Measurements from ENCODE around the gene CACNA1C.

Gene CACNA1C

GRCh38 chr12:2580821-2581220 lies 528.0 kb downstream of the CACNA1C start:
- no peak for DNase-seq

DNA sequence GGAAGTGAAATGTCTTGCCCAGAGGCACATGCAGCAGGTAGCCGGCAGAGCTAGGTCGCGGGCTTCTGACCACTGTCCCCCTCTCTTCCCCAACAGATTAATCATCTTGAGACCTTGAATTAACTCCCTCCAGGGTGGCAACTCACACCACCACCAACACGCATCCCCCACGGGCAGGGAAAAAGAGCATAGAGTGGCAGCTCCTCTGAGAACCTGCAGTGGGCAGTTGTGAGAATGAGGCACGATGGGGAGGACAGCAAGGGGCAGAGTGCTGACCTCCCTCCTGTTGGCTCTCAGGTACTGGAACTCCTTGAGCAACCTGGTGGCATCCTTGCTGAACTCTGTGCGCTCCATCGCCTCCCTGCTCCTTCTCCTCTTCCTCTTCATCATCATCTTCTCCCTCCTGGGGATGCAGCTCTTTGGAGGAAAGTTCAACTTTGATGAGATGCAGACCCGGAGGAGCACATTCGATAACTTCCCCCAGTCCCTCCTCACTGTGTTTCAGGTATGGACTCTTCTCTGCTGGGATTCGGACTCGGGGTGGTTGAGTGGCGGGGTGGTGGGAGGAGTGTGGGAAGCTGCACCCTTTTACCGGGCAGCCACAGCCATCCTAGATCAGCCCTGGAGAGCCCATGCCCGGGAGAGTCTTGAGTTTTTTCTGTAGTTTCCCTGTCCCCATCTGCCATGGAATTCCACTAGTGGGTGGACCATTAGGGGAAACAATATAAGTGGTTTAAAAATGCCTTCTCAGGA lies 528.7 kb downstream of the CACNA1C start:
- DNase-seq = no peak

DNA sequence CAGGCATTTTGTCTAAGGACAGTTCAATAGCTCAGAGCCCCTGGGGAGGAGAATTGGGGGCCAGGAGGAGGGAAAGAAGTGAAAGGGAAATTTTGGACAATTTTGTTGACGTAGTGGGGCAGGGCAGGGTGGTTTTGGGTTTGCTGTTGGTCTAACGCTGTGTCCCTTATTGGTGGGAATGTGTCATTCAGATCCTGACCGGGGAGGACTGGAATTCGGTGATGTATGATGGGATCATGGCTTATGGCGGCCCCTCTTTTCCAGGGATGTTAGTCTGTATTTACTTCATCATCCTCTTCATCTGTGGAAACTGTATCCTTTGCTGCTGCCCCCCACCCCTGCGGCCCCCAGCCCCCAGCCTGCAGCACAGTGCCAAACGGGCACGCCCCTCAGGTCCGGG lies 529.8 kb downstream of the CACNA1C start:
- no peak for DNase-seq

- DNase-seq = peak; percentile 76
Measured at GRCh38 chr12:2583091-2583497, 530.3 kb downstream of the CACNA1C start.

- no peak for DNase-seq
Measured at GRCh38 chr12:2583642-2584401, 531.0 kb downstream of the CACNA1C start.

- DNase-seq = no peak
Measured at GRCh38 chr12:2586156-2587038, 533.6 kb downstream of the CACNA1C start.

- no peak for DNase-seq
Measured at GRCh38 chr12:2588345-2588744, 535.6 kb downstream of the CACNA1C start.

DNA sequence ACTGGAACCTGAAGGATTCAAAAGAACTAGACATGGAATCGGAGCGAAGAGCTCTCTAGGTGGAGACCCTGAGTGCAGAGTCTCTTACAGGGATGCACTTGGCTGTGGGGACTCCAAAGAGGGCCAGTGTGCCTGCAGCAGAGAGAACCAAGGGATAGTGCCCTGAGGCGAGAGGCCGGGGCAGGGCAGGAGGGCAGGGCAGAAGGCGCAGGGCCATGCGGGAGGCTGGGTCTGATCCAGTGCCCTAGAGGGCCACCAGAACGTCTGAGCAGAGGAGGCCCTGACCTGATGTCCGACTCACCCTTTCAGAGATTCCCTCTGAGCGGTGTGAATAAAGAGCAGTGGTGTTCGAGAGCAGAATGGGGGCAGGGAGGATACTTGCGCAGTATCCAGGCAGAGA lies 536.6 kb downstream of the CACNA1C start:
- DNase-seq = no peak

DNA sequence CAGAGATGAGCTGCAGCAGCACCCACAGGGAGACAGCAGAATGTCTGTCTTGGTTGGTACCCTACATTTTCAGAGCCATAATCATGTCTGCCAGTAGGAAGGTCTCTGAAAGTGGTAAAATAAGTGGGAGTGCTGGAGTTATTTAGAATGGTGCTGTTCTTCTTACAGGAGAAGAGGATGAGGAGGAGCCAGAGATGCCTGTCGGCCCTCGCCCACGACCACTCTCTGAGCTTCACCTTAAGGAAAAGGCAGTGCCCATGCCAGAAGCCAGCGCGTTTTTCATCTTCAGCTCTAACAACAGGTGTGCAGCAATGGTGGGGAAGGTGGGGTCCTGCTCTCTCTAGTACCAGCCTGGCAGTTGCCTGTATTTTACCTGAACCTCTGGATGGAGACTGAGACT lies 540.3 kb downstream of the CACNA1C start:
- DNase-seq = no peak

- DNase-seq = no peak
Measured at GRCh38 chr12:2596441-2596840, 543.7 kb downstream of the CACNA1C start.

DNA sequence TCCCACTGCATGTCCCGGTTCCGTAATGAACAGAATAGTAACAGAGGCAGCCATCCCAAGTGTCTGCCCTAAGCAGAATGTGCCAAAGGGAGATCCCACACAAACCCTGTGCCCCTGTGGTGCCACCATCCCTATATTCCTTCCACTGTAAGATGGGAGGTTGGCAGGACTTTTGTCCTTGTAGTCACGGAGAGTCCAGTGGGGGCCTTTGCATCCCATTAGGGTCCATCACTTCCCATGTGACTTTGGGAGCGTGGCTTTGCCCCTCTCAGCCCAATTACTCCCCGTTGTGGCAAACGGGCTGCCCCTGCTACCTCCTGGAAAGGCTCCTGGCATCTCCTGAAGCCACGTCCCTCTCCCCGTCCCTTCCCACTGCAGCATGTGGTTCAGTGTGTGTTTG lies 552.5 kb downstream of the CACNA1C start:
- DNase-seq = no peak

- DNase-seq = no peak
Measured at GRCh38 chr12:2606186-2606910, 553.6 kb downstream of the CACNA1C start.

DNA sequence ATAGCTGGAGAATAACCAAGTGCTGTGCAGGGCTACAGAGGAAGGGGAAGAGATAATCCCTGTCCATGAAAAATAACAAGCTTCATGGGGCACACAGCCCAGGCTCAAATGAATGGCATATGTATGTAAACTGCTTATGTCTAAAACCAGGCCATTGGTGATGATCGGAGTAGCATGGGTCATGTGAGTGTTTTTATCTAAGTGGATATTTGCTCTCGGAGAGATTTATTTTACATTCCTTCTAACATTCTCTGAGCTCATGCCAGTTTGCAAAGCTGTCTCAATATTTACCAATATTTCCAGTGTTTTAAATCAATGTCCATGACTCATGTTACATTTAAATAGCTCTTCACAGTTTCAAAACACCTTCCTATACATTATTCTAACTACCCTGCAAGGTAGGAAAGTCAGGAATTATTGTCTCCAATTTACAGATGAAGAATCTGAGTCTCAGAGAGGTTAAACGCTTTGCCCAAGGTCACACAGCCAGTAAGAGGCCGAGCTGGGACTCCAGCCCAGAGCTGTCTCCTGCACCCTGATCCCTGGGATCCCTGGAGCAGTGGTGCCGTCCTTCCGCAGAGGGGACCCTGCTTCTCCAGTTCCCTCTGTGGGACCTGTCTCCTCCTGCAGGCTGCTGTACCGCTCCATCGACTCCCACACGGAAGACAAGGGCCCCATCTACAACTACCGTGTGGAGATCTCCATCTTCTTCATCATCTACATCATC lies 555.3 kb downstream of the CACNA1C start:
- no peak for DNase-seq

GRCh38 chr12:2608608-2608945 lies 555.8 kb downstream of the CACNA1C start:
- no peak for DNase-seq

DNA sequence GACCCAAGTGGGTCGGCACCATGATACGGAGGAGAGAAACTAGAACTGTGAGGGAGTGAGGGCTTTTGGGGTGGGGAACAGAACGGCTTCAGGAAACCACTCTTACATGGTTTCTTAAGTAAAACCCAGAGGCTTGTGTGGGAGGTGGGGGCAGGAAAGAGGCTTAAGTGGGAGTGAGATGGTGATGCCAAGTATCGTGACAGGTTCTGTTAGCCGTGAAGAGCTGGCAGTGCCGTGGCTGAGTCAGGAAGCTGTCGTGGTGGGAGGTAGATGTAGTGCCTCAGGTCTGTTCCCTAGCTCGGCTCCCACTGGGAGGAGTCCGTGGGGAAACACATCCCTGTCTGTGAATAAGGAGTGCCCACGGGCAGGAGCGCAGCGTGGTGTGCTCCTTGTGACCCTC lies 556.2 kb downstream of the CACNA1C start:
- no peak for DNase-seq

DNA sequence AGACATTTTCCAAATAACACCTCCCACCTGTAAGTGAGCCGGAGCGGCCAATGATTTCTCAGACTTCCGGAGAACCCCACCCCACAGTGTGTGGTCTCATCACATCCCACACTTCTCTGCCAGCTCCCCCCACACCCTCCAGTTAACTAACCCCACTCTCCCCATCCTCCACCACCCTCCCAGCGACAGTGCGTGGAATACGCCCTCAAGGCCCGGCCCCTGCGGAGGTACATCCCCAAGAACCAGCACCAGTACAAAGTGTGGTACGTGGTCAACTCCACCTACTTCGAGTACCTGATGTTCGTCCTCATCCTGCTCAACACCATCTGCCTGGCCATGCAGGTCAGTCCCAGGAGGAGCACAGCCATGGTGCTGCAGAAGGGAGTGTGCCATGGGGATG lies 557.6 kb downstream of the CACNA1C start:
- DNase-seq = no peak

DNA sequence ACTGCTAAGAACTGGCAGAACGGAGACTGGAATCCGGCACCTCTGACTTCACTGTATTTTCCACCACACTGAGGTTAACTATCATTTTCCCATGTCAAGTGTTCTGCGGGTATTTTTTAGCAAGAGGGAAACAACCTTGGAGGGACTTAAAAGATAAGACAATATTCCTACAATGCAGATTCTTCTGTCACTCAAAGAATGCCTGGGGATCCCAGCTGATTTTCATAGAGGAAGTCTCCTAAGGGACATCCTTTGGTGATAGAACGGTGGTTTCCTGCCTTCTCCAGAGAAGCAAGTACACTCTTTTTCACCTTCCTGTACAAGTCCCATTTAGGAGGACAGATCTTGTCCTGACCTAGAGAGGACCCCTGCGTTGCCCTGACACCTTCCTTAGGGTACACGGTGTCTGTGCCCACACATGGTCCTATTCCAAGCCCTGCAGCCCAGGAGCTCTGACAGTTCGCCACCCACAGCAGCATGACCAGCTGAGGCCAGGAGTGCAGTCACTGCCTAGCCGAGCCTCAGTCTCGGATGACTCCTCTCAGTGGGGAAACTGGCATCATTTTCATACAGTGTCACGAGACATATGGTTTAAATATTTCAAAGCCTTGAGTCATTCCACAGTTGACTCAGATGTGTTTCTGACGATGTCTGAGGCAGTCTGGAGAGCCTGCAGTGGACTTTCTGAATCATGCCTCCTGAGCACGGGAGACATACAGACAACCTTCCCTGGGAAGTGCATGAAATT lies 560.7 kb downstream of the CACNA1C start:
- DNase-seq = no peak

GRCh38 chr12:2614341-2614740 lies 561.6 kb downstream of the CACNA1C start:
- no peak for DNase-seq

- DNase-seq = no peak
Measured at GRCh38 chr12:2615665-2616402, 563.0 kb downstream of the CACNA1C start.

GRCh38 chr12:2616763-2617162 lies 564.0 kb downstream of the CACNA1C start:
- DNase-seq = no peak

GRCh38 chr12:2617365-2617764 lies 564.6 kb downstream of the CACNA1C start:
- DNase-seq = no peak

Measured in DMS53 (cell line).